A549 (cell line): ENCODE data around the gene CTBP2.

ENCODE experiments used
- BHLHE40 ChIP-seq: IDR thresholded peaks from 2 replicates; pipeline ENCODE4 v1.6.1; 2012; ENCODE audit warnings: low read depth, low read length, inconsistent platforms
- CHD4 ChIP-seq: fragments of 200-600 bp; sonication (generic); IDR thresholded peaks from 2 replicates; pipeline ENCODE4 v1.6.1; 2016; ENCODE audit warnings: antibody characterized with exemption, mild to moderate bottlenecking, borderline replicate concordance
- CTCF ChIP-seq: fragments of >200 bp; sonication (Bioruptor Twin); formaldehyde crosslinking; IDR thresholded peaks from 3 replicates; pipeline ENCODE4 v1.5.1; 2016
- MAX ChIP-seq: IDR thresholded peaks from 2 replicates; pipeline ENCODE4 v1.6.1; 2012
- MYC ChIP-seq: IDR thresholded peaks from 2 replicates; pipeline ENCODE4 v1.6.1; 2012; ENCODE audit warnings: mild to moderate bottlenecking, inconsistent platforms, low read length, improper control_type of control experiment, borderline replicate concordance
- PHF8 ChIP-seq: fragments of 200-600 bp; sonication (generic); IDR thresholded peaks from 2 replicates; pipeline ENCODE4 v1.6.1; 2016; ENCODE audit warnings: low read depth, mild to moderate bottlenecking, antibody characterized with exemption, moderate library complexity, borderline replicate concordance
- USF2 ChIP-seq: fragments of 450-650 bp; IDR thresholded peaks from 2 replicates; pipeline ENCODE4 v1.6.1; 2014; ENCODE audit warnings: antibody characterized with exemption
- TF ChIP-seq, protein P1 (sequence below): IDR thresholded peaks from 2 replicates; pipeline ENCODE4 v1.6.1; 2012

DNA sequence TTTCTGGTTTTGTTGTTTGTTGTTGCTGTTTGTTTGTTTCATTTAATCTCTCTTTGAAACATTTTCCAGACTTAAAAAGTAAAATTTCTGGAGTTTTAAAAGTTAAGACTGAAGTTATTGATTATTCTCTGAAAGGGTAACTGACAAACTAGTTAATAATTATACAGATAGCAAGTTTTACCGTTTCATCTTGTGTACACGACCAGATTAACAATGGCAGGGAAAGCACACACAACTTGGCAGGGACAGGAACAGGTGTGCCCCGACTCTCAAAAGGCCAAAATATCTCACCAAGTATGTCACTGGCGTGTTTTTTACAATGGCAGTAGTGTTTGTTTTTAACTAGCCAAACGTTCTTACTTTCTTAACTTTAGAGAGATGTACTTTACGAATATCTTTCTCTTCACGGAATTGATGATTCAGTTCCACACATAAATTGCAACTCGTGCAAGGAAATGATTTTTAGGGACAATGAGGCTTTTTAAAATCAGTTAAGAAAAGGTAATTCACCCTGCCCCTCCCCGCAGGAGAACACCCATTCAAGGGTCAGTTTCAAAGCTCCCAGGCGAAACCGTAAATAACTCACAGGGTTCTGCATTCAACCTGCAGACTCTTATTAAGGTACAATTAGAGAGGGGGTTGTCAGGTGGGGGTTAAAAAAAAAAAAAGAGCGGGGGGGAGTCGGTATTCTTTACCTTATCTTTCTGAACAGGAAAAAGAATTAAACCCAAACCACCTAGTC lies 3.5 kb downstream of the CTBP2 start:
- TF ChIP-seq BHLHE40 (no peak), CTCF (no peak), MYC (no peak), MAX (no peak), PHF8 (no peak), USF2 (no peak), CHD4 (no peak)
- TF ChIP-seq, protein P1, sequence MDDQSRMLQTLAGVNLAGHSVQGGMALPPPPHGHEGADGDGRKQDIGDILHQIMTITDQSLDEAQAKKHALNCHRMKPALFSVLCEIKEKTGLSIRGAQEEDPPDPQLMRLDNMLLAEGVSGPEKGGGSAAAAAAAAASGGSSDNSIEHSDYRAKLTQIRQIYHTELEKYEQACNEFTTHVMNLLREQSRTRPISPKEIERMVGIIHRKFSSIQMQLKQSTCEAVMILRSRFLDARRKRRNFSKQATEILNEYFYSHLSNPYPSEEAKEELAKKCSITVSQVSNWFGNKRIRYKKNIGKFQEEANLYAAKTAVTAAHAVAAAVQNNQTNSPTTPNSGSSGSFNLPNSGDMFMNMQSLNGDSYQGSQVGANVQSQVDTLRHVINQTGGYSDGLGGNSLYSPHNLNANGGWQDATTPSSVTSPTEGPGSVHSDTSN, result no peak
